NCI-H1417 treated with DMSO at 0.1 percent for 48 hours (cell line): ENCODE data around the gene SNCB.

ENCODE experiments used
- DNase-seq: peaks from one replicate; lab custom pipeline; 2025; lab: John Stamatoyannopoulos, UW

Gene SNCB

DNA sequence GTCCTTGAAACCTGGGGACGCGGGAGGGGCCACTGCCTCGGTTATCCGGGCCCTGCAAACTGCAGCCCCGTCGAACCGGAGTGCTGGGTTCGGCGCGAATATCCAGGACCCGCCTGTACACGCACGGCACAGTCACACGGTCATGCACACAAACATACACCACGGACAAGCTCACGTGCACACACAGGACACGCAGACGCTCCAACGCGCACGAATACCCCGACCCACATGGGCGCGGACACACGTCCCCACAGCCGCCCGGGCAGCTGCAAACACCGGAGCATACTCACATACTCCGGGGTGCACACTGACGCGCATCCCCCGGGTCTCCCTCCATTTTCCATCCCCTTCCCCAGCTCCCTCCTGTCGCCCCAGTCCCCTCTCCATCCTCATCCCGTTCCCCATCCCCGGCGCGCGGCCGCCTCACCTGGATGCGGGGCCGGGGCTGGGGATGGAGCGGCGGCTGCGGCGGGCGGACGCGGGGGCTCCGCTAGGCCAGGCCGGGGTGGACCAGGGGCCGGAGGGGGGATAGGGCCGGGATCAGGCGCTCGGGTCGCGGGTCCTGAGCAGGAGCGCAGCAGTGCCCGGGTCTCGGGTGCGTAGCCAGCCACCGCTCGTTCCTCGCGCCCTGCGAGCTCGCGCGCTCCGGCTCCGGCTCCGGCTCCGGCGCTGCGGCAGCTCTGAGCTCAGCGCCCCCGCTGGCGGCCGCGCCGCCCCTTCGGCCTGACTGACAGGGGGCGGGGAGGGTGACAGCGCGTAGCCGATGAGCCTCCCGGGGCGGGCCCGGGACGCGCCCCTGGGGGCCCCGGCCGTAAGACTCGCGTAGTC lies at the start of gene SNCB, which contains the start of gene EIF4E1B:
SNCB (minus strand) TSS at position 682 of the 828 bp plus-strand sequence. CDS start 880 bp downstream, outside the sequence.
EIF4E1B (plus strand) TSS at position 823 of the 828 bp plus-strand sequence. CDS start 12,113 bp downstream, outside the sequence.
- DNase-seq: no peak

DNA sequence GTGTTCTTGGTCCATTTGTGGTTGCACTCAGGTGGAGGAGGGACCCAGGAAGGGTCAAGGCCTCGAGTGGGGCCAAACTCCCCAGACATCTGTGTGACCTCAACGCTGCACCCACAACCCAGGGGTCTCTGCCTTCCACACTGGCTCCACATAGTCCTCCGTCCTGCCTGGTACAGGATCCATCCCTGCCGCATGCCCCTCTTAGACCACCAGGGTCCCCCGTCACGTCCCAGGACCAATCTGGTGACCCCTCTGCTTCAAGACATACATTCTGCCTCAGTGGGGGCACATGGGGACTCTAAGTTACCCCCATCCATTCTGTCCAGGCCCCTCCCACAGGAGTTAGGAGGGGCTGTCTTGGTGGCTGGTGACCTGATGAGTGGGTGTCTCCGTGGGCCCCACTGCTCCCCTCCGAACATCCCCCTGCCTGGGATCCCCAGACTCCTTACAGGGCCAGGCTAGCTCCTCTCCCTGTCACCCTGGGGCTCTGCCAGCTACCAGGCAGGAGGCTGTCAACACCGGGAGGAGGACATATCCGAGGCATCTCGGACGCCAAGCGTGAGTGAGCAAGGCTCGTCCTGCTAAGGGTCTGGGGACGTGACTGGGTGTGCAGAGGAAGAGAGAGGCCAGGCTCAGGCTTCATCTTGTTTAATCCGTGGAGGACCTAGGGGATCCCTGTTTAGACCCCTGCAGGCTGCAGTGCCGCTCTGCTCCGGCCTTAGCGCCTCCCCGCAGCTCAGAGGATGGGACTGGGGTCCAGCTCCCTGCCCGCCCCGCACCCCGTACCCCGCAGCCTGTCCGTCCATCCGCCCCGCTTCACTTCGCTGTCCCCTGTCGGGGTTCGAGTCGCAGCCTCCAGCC lies 49.3 kb upstream of the SNCB start:
- no peak for DNase-seq

GRCh38 chr5:176678584-176678983 lies 48.2 kb upstream of the SNCB start:
- DNase-seq: no peak

DNA sequence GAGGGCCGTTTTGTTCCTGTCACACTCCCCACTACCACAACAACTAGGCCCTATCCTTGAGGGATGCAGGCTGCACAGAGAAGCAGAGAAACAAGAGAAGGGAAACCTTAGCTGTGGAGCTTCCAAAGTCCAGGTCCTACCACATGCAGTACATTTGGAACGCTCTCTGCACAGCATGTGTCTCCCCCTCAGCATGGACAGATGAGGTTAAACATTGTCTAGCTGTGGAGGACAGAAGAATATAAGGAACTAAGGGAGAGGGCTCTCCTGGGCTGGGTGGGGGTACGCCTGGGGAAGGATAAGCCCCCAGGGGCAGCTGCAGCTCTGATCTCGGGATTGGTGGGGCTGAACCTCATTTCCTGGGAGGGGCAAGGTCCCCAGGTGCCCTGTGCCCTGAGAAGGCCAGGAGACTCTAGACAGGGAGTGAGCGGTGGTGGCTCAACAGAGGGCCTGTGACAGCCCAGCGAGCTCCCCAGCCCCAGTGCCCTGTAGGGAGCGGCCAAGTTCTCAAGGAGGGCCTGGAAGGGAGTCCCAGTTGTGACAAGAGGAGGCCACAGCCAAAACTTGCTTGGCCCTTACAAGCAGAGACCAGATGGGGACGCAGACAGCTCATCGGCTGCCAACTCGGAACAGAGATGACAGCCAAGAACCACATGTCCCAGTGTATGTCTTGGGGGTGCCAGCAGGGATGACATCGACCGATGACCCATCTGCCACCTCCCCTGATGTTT lies 47.0 kb upstream of the SNCB start:
- no peak for DNase-seq

- DNase-seq: no peak
Measured at GRCh38 chr5:176676361-176676824, 46.1 kb upstream of the SNCB start.

DNA sequence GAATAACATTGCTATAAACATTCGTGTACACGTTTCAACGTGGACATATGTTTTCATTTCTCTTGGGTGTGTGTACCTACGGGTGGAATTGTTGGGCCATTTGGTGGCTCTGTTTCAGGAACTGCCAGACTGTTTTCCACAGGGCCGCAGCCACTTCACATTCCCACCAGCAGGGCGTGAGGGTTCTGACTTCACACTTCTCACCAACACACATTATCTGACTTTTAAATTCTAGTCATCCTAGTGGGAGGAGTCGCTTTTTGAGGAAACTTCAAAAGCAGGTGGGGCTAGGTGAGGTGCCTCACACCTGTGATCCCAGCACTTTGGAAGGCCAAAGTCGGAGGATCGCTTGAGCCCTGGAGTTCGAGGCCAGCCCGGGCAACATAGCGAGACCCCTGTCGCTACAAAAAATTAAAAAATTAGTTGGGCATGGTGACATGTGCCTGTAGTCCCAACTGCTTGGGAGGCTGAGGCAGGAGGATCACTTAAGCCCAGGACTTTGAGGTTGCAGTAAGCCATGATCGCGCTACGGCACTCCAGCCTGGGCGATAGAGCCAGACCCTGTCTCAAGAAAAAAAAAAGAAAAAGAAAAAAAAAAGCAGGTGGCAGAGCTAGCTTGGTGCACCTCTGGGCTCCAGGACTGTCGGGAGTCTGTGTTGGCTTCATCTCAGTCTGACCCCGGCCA lies 45.5 kb upstream of the SNCB start:
- no peak for DNase-seq

DNA sequence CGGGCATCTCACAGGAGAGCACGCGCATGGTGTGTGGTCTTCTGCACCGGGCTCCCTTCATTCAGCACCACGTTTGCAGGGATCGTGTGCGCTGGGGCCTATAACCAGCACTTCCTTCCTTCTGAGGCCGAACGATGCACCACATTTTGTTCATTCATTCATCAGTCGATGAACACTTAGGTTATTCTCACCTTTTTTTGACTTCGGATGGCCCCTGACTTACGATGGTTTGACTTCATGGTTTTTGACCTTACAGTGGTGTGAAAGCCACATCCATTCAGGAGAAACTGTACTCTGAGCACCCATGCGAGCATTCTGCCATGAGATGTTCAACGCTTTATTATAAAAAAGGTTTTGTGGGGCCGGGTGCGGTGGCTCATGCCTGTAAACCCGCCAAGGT lies 44.5 kb upstream of the SNCB start:
- no peak for DNase-seq

DNA sequence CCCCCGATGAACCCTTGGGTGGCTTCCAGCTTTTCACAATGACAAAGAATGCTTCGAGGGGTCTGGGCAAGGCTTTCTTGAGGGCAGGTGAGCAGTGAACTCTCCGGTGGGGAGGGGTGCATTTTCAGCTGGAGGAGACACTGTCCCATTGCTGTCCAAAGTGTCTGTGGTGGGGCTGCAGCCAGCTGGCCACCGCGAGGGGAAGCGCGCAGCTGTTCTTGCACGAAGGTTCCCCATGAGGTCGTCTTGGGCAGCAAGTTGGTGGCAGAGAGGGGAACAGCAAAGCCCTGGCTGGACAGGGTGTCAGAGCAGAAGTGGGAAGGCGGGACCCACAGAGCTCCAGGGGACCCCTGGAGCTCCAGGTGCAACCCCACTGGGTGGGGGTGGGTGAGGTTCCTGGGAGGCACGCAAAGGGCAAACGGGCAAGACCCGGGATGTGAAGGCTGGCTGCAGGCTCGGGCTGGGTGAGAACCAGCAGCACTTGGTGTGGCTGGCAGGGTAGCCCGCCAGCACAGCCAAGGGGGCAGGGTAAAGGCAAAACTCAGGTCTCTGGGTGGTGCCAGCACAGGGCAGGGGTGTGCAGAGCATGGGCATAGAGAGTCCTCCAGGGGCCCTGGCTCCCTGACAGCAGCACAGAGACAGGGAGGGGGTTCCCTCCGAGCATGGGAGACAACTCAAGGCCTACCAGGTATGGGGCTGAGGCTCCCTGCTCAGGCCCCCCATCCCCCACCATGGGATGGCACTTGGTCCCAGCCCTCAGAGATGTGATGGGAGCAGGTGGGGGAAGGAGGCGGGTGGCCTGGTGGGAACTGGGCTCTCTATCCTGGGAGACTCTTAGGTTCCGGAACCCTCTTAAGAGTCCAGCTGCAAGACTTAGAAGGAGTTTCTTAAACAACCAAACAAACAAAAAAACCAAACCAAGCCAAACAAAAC lies 43.6 kb upstream of the SNCB start:
- no peak for DNase-seq

GRCh38 chr5:176671890-176672747 lies 41.8 kb upstream of the SNCB start:
- DNase-seq: no peak

DNA sequence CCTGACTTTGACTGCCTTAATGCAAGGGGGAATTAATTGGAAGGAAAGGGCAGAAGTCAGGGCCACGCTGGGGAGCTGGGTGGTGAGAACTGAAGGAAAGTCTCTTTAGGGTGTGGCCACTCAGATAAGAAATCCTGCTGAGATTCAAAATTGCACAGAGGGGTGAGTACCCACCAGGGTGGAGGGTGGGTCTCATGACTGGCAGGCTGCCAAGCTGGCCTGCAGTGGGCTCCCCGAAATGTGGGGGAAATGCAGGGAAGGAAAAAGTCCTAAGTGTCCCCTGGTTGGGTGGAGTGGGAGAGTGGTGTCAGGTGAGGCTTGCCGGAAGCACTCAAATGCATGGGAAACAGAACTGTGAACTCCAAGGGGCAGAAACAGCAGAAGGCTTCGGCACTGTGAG lies 41.1 kb upstream of the SNCB start:
- no peak for DNase-seq

- DNase-seq: no peak
Measured at GRCh38 chr5:176670449-176670848, 40.1 kb upstream of the SNCB start.

GRCh38 chr5:176667637-176668036 lies 37.3 kb upstream of the SNCB start:
- no peak for DNase-seq

DNA sequence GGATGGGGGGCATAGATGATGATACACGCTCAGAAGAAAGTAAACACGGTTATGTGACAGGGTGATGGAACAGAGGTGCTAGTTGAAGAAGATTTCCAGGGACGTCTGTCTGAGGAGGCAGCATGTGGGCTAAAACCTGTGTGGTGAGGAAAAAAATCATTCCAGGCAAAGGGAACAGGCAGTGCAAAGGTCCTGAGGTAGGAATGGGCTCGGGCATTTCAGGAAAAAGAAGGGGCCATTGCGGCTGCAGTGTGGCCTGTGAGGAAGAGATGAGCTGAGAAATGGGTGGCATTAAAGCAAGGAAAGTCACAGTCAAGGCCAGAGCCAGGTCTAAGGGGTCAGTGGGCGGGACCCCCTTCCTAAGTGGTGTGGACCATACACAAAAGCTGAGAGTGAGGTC lies 35.2 kb upstream of the SNCB start:
- no peak for DNase-seq

DNA sequence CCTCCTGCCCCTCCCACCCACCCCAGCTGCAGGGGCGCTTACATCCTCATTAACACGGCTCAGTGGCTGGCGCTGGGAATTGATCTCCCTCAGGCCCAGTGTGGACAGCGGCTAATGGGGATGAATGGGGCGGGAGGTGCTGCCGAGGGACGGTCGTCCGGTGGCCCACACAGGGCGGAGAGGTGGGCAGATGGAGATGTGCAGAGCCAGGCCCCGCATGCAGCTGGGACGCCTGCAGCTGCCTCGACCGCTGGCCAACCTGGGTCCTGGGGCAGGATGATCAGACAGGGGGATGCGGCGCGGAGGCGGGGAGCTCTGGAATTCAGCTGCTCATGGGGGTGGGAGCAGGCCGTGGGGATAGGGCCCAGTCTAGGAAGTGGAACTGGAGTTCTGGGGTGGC lies 34.6 kb upstream of the SNCB start:
- no peak for DNase-seq

- DNase-seq: no peak
Measured at GRCh38 chr5:176664479-176664878, 34.1 kb upstream of the SNCB start.

GRCh38 chr5:176663566-176663965 lies 33.2 kb upstream of the SNCB start:
- DNase-seq: no peak

DNA sequence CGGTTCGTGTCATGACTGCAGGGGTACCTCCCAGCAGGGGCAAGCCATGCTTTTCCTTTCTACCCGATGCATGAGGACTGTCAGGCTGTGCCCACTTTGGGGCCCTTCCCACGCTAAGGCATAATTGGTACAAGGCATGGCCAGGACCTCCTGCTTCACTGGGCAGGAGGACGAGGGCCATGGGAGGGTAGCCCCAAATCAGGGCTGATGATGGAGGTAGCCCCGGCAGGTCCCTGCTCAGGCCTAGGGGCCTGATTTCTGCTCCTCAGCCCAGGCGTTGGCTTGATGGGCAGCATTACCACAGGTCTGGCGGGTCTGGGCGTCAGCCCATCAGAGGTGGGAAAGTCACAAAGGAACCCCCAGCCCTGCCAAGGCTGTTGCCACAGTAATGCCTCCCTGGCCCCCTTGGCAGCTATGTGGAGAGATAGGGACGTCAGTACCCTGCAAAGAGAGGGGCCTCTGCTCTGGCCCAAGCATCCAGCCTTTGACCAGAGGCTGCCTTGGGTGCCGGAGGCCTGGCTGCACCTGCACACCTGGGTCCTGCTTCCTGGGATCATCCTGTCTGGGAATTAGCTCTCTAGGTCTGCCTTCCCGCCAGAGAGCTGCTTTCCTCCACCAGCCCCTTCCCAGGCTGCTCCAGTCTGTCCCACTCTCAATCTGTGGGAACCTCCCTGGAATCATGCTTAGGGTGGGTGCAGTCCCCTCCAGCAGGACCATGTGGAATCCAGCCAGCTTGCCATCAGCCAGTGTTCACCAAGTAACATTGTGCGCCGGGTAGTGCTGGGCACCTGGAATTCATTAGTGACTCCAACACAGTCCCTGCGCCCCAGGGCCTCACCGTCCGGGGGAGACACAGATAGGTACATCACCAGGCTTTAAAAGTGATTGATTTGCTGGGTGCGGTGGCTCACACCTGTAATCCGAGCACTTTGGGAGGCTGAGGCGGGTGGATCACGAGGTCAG lies 32.3 kb upstream of the SNCB start:
- DNase-seq: no peak

DNA sequence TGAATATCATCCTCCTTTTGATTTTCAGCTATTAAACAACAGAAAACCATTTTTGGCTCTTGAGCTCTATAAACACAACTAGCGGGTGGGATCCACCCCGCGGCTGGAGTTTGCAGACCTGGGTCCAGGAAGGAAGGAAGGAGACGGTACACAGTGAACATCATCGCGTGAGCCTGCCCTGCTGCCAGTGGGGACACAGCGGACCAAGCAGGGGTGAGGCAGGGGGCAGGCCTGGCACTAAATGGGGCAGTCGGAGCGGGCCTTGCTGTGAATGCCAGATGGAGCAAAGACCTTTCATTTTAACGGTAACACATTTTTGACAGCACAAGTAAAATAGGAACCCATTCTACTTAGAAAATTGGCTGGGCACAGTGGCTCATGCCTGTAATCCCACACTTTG lies 31.3 kb upstream of the SNCB start:
- no peak for DNase-seq
